GM21576 (cell line): ENCODE results near the gene PABPC3.

Source experiments
- ATAC-seq: cut with Tn5 transposase; IDR thresholded peaks from one replicate; pipeline ENCODE4 v1.9.1; 2021; ENCODE audit warnings: mild to moderate bottlenecking, moderate library complexity; ENCODE audit not compliant: unreplicated experiment

Gene PABPC3

GRCh38 chr13:25095851-25096453 is at the start of gene PABPC3:
PABPC3 (plus strand) TSS chr13:25096136; CDS start chr13:25096199, 63 bp downstream.
- no peak for ATAC-seq

- no peak for ATAC-seq
These were observed 49.5 kb upstream of the PABPC3 start for GRCh38 chr13:25046274-25046984.

- no peak for ATAC-seq
These were observed 48.9 kb upstream of the PABPC3 start for GRCh38 chr13:25046985-25047511.

GRCh38 chr13:25051065-25051464 is 44.9 kb upstream of the PABPC3 start:
- ATAC-seq: no peak

- no peak for ATAC-seq
These were observed 36.8 kb upstream of the PABPC3 start for GRCh38 chr13:25059166-25059565.

GRCh38 chr13:25059958-25060357 is 36.0 kb upstream of the PABPC3 start:
- ATAC-seq: no peak

- ATAC-seq: no peak
These were observed 33.5 kb upstream of the PABPC3 start for GRCh38 chr13:25062479-25062878.

GRCh38 chr13:25064396-25064795 is 31.5 kb upstream of the PABPC3 start:
- ATAC-seq: no peak

GRCh38 chr13:25065974-25066770 is 29.8 kb upstream of the PABPC3 start:
- no peak for ATAC-seq

- ATAC-seq: no peak
These were observed 28.9 kb upstream of the PABPC3 start for GRCh38 chr13:25067064-25067463.

- ATAC-seq: no peak
These were observed 27.1 kb upstream of the PABPC3 start for GRCh38 chr13:25068810-25069209.

- ATAC-seq: no peak
These were observed 26.7 kb upstream of the PABPC3 start for GRCh38 chr13:25069236-25069635.

- ATAC-seq: no peak
These were observed 26.0 kb upstream of the PABPC3 start for GRCh38 chr13:25069911-25070310.

- ATAC-seq: no peak
These were observed 15.2 kb upstream of the PABPC3 start for GRCh38 chr13:25080773-25081172.

- no peak for ATAC-seq
These were observed 11.8 kb upstream of the PABPC3 start for GRCh38 chr13:25084096-25084495.

GRCh38 chr13:25085125-25085742 is 10.7 kb upstream of the PABPC3 start:
- no peak for ATAC-seq

GRCh38 chr13:25088562-25089221 is 7.2 kb upstream of the PABPC3 start:
- ATAC-seq: no peak

GRCh38 chr13:25097426-25097825 is 1.5 kb downstream of the PABPC3 start:
- ATAC-seq: no peak

- ATAC-seq: no peak
These were observed 7.8 kb downstream of the PABPC3 start for GRCh38 chr13:25103711-25104110.

GRCh38 chr13:25109341-25109740 is 13.4 kb downstream of the PABPC3 start:
- no peak for ATAC-seq
